Thymus (tissue), 14 donors: ENCODE results near the gene PTPRQ. TPM values are rescaled to one million over a fixed set of nuclear protein-coding genes. Genes with fewer than 3 reads are reported as not detected.

ENCODE experiments used
- DNase-seq, 9 donors: peaks; one replicate each; pipeline ENCODE4 v3.0.0-alpha.2; 2013; ENCODE audit warnings: low spot score in 9 of 9, low read depth in 6 of 9, missing footprints in 1 of 9
- H3K27ac ChIP-seq, 2 donors: one replicate each; pipeline ENCODE4 v1.5.1; 2013; ENCODE audit warnings: control low read depth in 1 of 2, low read depth in 1 of 2, low read length in 1 of 2, mild to moderate bottlenecking in 1 of 2, moderate library complexity in 1 of 2
- H3K27me3 ChIP-seq, 2 donors: one replicate each; pipeline ENCODE4 v1.5.1; 2013; ENCODE audit warnings: low read length in 1 of 2; ENCODE audit not compliant: control insufficient read depth in 2 of 2, insufficient read depth in 1 of 2
- H3K36me3 ChIP-seq, 2 donors: one replicate each; pipeline ENCODE4 v1.5.1; 2013; ENCODE audit warnings: low read length in 1 of 2, mild to moderate bottlenecking in 1 of 2, moderate library complexity in 1 of 2; ENCODE audit not compliant: control insufficient read depth in 2 of 2, insufficient read depth in 2 of 2
- H3K4me1 ChIP-seq, 2 donors: one replicate each; pipeline ENCODE4 v1.5.1; 2013; ENCODE audit warnings: low read length in 2 of 2; ENCODE audit not compliant: control insufficient read depth in 2 of 2, insufficient read depth in 2 of 2
- H3K4me3 ChIP-seq, 2 donors: one replicate each; pipeline ENCODE4 v1.5.1; 2013; ENCODE audit warnings: low read length in 2 of 2, control low read depth in 1 of 2, mild to moderate bottlenecking in 1 of 2
- H3K9me3 ChIP-seq, 2 donors: one replicate each; pipeline ENCODE4 v1.5.1; 2013; ENCODE audit warnings: low read length in 1 of 2, mild to moderate bottlenecking in 1 of 2; ENCODE audit not compliant: control insufficient read depth in 2 of 2, insufficient read depth in 1 of 2
- WGBS: extraction: QIAGEN DNeasy Blood & Tissue Kit; methylation state at CpG from one replicate; pipeline ENCODE4 v1.1.7; 2013; 5-methylcytosine and 5-hydroxymethylcytosine counted together
- long read RNA-seq, 10 donors: transcript quantifications; one replicate each; lab custom pipeline, GENCODE V29; 2026
- polyA plus RNA-seq: library from polyadenylated mRNA; stranded (reverse); fragments of 200-250 nt; gene quantifications from one replicate; pipeline ENCODE4 v1.2.3, GENCODE V29; 2013
- total RNA-seq: library from RNA; stranded (reverse); fragments of 120-200 nt; gene quantifications from one replicate; pipeline ENCODE4 v1.2.4, GENCODE V29; 2013
- donor health status: healthy.

PTPRQ gene
- total RNA-seq (0.05 TPM), polyA plus RNA-seq (0.05 TPM)
- long read RNA-seq, donor 1 = 0 reads
- long read RNA-seq, donor 2 = 0 reads
- long read RNA-seq, donor 3 = 0 reads
- long read RNA-seq, donor 4 = 0 reads
- long read RNA-seq, donor 5, partial matches to known transcripts = 0 of 1 reads
- long read RNA-seq, donor 5, other reads (novel, unspliced or antisense) = 0 of 1 reads
- long read RNA-seq, donor 6 = 0 reads
- long read RNA-seq, donor 7 = 0 reads
- long read RNA-seq, donor 8 = 0 reads
- long read RNA-seq, donor 9 = 0 reads
- long read RNA-seq, donor 10 = 0 reads

- H3K36me3 ChIP-seq = no peaks in the 10 kb centered on the region
- WGBS = 86% methylated on average over 4 of the region's 4 CpGs
- no peak for DNase-seq
- no peak within 1 kb of the TSS for H3K27ac ChIP-seq
- no peak within 1 kb of the TSS for H3K4me3 ChIP-seq
- no peaks in the 10 kb centered on the region for H3K4me1 ChIP-seq
- H3K27me3 ChIP-seq = no peaks in the 10 kb centered on the region
- H3K9me3 ChIP-seq = no peaks in the 10 kb centered on the region
Observed at GRCh38 chr12:80443974-80444666, at the start of gene PTPRQ. TSS of gene PTPRQ (plus strand) at chr12:80444235. CDS start at chr12:80444346, 111 bp downstream.

GRCh38 chr12:80400571-80400991, 43.5 kb upstream of the PTPRQ start:
- no peaks in the 10 kb centered on the region for H3K9me3 ChIP-seq
- no peak overlapping the region for H3K4me3 ChIP-seq
- no peaks in the 10 kb centered on the region for H3K4me1 ChIP-seq
- DNase-seq = no peak
- H3K27me3 ChIP-seq = peaks cover 0 to 6% of the 10 kb centered on the region in 2 donors
- H3K27ac ChIP-seq = no peak overlapping the region
- H3K36me3 ChIP-seq = no peaks in the 10 kb centered on the region
- 53% methylated on average over 20 of the region's 20 CpGs for WGBS

GRCh38 chr12:80401191-80401590, 42.8 kb upstream of the PTPRQ start:
- Histone ChIP-seq H3K4me1 (no peaks in the 10 kb centered on the region), H3K9me3 (no peaks in the 10 kb centered on the region), H3K27me3 (peaks cover 0 to 6% of the 10 kb centered on the region in 2 donors), H3K36me3 (no peaks in the 10 kb centered on the region), H3K27ac (no peak overlapping the region), H3K4me3 (no peak overlapping the region)
- 96% methylated on average over 3 of the region's 3 CpGs for WGBS
- no peak for DNase-seq

GRCh38 chr12:80404629-80405028, 39.4 kb upstream of the PTPRQ start:
- Histone ChIP-seq H3K9me3 (no peaks in the 10 kb centered on the region), H3K4me3 (no peak overlapping the region), H3K27me3 (peaks cover 0 to 6% of the 10 kb centered on the region in 2 donors), H3K4me1 (no peaks in the 10 kb centered on the region), H3K27ac (no peak overlapping the region), H3K36me3 (no peaks in the 10 kb centered on the region)
- WGBS = 77% methylated on average over 2 of the region's 2 CpGs
- DNase-seq = no peak

GRCh38 chr12:80406253-80406652, 37.8 kb upstream of the PTPRQ start:
- H3K4me3 ChIP-seq = no peak overlapping the region
- H3K27me3 ChIP-seq = no peaks in the 10 kb centered on the region
- no peaks in the 10 kb centered on the region for H3K4me1 ChIP-seq
- H3K36me3 ChIP-seq = no peaks in the 10 kb centered on the region
- no peak overlapping the region for H3K27ac ChIP-seq
- DNase-seq = no peak
- no peaks in the 10 kb centered on the region for H3K9me3 ChIP-seq

GRCh38 chr12:80411787-80412186, 32.2 kb upstream of the PTPRQ start:
- H3K36me3 ChIP-seq = no peaks in the 10 kb centered on the region
- no peaks in the 10 kb centered on the region for H3K27me3 ChIP-seq
- WGBS = 40% methylated on average over 3 of the region's 3 CpGs
- H3K4me1 ChIP-seq = no peaks in the 10 kb centered on the region
- no peak overlapping the region for H3K4me3 ChIP-seq
- no peak overlapping the region for H3K27ac ChIP-seq
- H3K9me3 ChIP-seq = no peaks in the 10 kb centered on the region
- DNase-seq = no peak

- Histone ChIP-seq H3K4me3 (no peak overlapping the region), H3K9me3 (no peaks in the 10 kb centered on the region), H3K27ac (no peak overlapping the region), H3K4me1 (no peaks in the 10 kb centered on the region), H3K27me3 (no peaks in the 10 kb centered on the region), H3K36me3 (no peaks in the 10 kb centered on the region)
- peak in 5 of 9 donors; percentile 2 to 27 (median 4) for DNase-seq
- 9% methylated on average over 3 of the region's 3 CpGs for WGBS
Observed at GRCh38 chr12:80412343-80412953, 31.6 kb upstream of the PTPRQ start.

- 94% methylated on average over 3 of the region's 3 CpGs for WGBS
- no peaks in the 10 kb centered on the region for H3K27me3 ChIP-seq
- no peak overlapping the region for H3K27ac ChIP-seq
- H3K4me1 ChIP-seq = no peaks in the 10 kb centered on the region
- DNase-seq = no peak
- H3K9me3 ChIP-seq = no peaks in the 10 kb centered on the region
- H3K36me3 ChIP-seq = no peaks in the 10 kb centered on the region
- H3K4me3 ChIP-seq = no peak overlapping the region
Observed at GRCh38 chr12:80413462-80413861, 30.6 kb upstream of the PTPRQ start.

GRCh38 chr12:80415466-80415865, 28.6 kb upstream of the PTPRQ start:
- H3K36me3 ChIP-seq = no peaks in the 10 kb centered on the region
- no peaks in the 10 kb centered on the region for H3K9me3 ChIP-seq
- 4% methylated on average over 1 of the region's 1 CpG for WGBS
- DNase-seq = no peak
- H3K27ac ChIP-seq = no peak overlapping the region
- H3K4me1 ChIP-seq = no peaks in the 10 kb centered on the region
- no peak overlapping the region for H3K4me3 ChIP-seq
- no peaks in the 10 kb centered on the region for H3K27me3 ChIP-seq
